IMR-90 (cell line): ENCODE data around the gene PPP2R1A.

ENCODE experiments used
- BHLHE40 ChIP-seq: fragments of 150-350 bp; IDR thresholded peaks from 2 replicates; pipeline ENCODE4 v1.6.1; 2016; ENCODE audit warnings: mild to moderate bottlenecking, low read depth, low read length
- CEBPB ChIP-seq: IDR thresholded peaks from 2 replicates; pipeline ENCODE4 v1.6.1; 2012; ENCODE audit warnings: low read depth, low read length, improper control_type of control experiment
- CHD1 ChIP-seq: IDR thresholded peaks from 2 replicates; pipeline ENCODE4 v1.6.1; 2012; ENCODE audit warnings: low read depth, low read length, improper control_type of control experiment
- CTCF ChIP-seq: conservative IDR thresholded peaks from 2 replicates; pipeline ENCODE4 v1.5.1; 2012; ENCODE audit warnings: mild to moderate bottlenecking, low read depth, low read length, improper control_type of control experiment
- MAFK ChIP-seq: IDR thresholded peaks from 2 replicates; pipeline ENCODE4 v1.6.1; 2012; ENCODE audit warnings: low read depth, low read length, improper control_type of control experiment
- POLR2A ChIP-seq: IDR thresholded peaks from 2 replicates; pipeline ENCODE4 v1.6.1; 2012; ENCODE audit warnings: mild to moderate bottlenecking, low read depth, low read length
- RAD21 ChIP-seq: IDR thresholded peaks from 2 replicates; pipeline ENCODE4 v1.6.1; 2012; ENCODE audit warnings: low read length, improper control_type of control experiment
- RCOR1 ChIP-seq: IDR thresholded peaks from 2 replicates; pipeline ENCODE4 v1.6.1; 2012; ENCODE audit warnings: mild to moderate bottlenecking, low read length, improper control_type of control experiment; ENCODE audit not compliant: insufficient replicate concordance
- RFX5 ChIP-seq: IDR thresholded peaks from 2 replicates; pipeline ENCODE4 v1.8.0; 2012; ENCODE audit warnings: low read depth, mild to moderate bottlenecking, low read length, moderate library complexity

- no peak for TF ChIP-seq CTCF
- no peak for TF ChIP-seq BHLHE40
- no peak for TF ChIP-seq POLR2A
- TF ChIP-seq RCOR1 = no peak
- TF ChIP-seq RFX5 = no peak
- no peak for TF ChIP-seq CHD1
- no peak for TF ChIP-seq RAD21
- TF ChIP-seq MAFK = no peak
- TF ChIP-seq CEBPB = no peak
Observed at GRCh38 chr19:52197964-52198363, 8.1 kb downstream of the PPP2R1A start.
